DND-41 (cell line): ENCODE data around the gene SPINK2.

ENCODE experiments used
- ATAC-seq: fragments of 200-7000 bp; cut with Tn5 transposase; 3 replicates; pipeline ENCODE4 v1.9.1; 2021; ENCODE audit warnings: low read depth; ENCODE audit not compliant: insufficient read depth
- DNase-seq: peaks from one replicate; pipeline ENCODE4 v3.0.0-alpha.2; 2020
- H2AFZ ChIP-seq: 2 replicates; pipeline ENCODE4 v1.6.0; 2012; ENCODE audit warnings: low read depth, low read length
- H3K27ac ChIP-seq: 2 replicates; pipeline ENCODE4 v1.5.1; 2012; ENCODE audit warnings: low read length, inconsistent platforms
- H3K27me3 ChIP-seq: fragments of 200-600 bp; sonication (generic); 2 replicates; pipeline ENCODE4 v1.6.0; 2012; ENCODE audit warnings: low read length, mild to moderate bottlenecking, inconsistent platforms; ENCODE audit not compliant: insufficient read depth, poor library complexity
- H3K36me3 ChIP-seq: 2 replicates; pipeline ENCODE4 v1.5.1; 2012; ENCODE audit warnings: low read length, inconsistent platforms; ENCODE audit not compliant: insufficient read depth
- H3K4me1 ChIP-seq: 2 replicates; pipeline ENCODE4 v1.5.1; 2012; ENCODE audit warnings: mild to moderate bottlenecking, low read length; ENCODE audit not compliant: insufficient read depth
- H3K4me2 ChIP-seq: 2 replicates; pipeline ENCODE4 v1.6.0; 2012; ENCODE audit warnings: mild to moderate bottlenecking, moderate library complexity, low read length, inconsistent platforms; ENCODE audit not compliant: insufficient read depth
- H3K4me3 ChIP-seq, 2 experiments: fragments of 200-600 bp in 1 of 2; shearing (Covaris generic) in 1 of 2; 2 replicates each; pipeline ENCODE4 v1.5.1; 2012 to 2016; ENCODE audit warnings: inconsistent platforms in 2 of 2, low read length in 2 of 2, mild to moderate bottlenecking in 2 of 2, low read depth in 1 of 2, moderate library complexity in 1 of 2
- H3K79me2 ChIP-seq: 2 replicates; pipeline ENCODE4 v1.6.0; 2012; ENCODE audit warnings: low read length, inconsistent platforms; ENCODE audit not compliant: insufficient read depth
- H3K9ac ChIP-seq: 2 replicates; pipeline ENCODE4 v1.6.0; 2012; ENCODE audit warnings: low read depth, mild to moderate bottlenecking, inconsistent platforms, low read length, moderate library complexity
- H3K9me3 ChIP-seq: 2 replicates; pipeline ENCODE4 v1.5.1; 2012; ENCODE audit warnings: low read length, moderate library complexity, mild to moderate bottlenecking, inconsistent platforms; ENCODE audit not compliant: insufficient read depth, severe bottlenecking
- H4K20me1 ChIP-seq: 2 replicates; pipeline ENCODE4 v1.6.0; 2012; ENCODE audit warnings: low read length; ENCODE audit not compliant: insufficient read depth
- EZH2 ChIP-seq: IDR thresholded peaks from 3 replicates; pipeline ENCODE4 v1.6.1; 2012; ENCODE audit warnings: borderline replicate concordance, low read depth, mild to moderate bottlenecking, moderate library complexity, low read length, inconsistent platforms; ENCODE audit not compliant: severe bottlenecking
- TF ChIP-seq, protein P1 (sequence below): IDR thresholded peaks from 2 replicates; pipeline ENCODE4 v1.5.1; 2012; ENCODE audit warnings: borderline replicate concordance, low read length, moderate library complexity, mild to moderate bottlenecking; ENCODE audit not compliant: poor library complexity, severe bottlenecking; ENCODE audit errors: extremely low read depth

SPINK2 gene

DNA sequence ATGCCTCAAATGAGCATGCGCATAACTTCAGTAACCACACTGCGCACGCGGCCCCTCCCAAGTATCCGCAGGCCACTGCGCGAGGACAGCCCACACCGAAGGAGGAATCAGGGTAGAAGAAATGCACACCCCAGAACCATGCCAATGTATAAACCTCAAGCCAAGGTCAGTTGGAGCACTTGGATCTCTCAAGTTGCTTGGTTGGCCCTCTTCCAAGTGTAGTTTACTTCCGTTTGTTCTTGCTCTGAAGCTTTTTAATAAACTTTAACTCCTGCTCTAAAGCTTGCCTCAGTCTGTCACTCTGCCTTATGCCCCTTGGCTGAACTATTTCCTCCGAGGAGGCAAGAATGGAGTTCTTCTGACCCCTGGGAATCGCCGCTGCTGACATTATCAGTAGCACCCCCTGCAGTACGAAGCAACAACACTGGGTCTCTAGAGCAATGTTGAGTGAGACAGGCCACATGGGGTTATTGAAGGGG is 22.0 kb upstream of the SPINK2 start:
- H3K27ac ChIP-seq = no peak overlapping the region

DNA sequence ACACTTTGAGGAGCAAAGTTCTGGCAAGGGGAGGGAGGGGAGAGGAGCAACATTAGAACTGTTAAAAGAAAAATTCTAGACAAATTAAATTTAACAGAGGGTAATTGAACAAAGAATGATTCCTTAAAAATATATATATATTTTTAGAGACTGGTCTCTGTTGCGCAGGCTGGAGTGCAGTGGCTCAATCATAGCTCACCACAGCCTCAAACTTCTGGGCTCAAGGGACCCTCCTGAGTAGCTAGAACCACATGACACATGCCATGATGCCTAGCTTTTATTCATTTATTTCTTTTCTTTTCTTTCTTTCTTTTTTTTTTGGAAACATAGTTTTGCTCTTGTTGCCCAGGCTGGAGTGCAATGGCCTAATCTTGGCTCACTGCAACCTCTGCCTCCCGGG is 19.1 kb upstream of the SPINK2 start:
- no peak overlapping the region for H3K4me2 ChIP-seq
- no peaks in the 10 kb centered on the region for H4K20me1 ChIP-seq
- no peaks in the 10 kb centered on the region for H3K27me3 ChIP-seq
- no peak overlapping the region for H3K9ac ChIP-seq
- H3K27ac ChIP-seq = no peak overlapping the region
- no peaks in the 10 kb centered on the region for H3K36me3 ChIP-seq
- no peak overlapping the region for H2AFZ ChIP-seq
- no peaks in the 10 kb centered on the region for H3K79me2 ChIP-seq
- DNase-seq (no peak), ATAC-seq (no peak)
- no peak for TF ChIP-seq EZH2
- TF ChIP-seq, protein P1, sequence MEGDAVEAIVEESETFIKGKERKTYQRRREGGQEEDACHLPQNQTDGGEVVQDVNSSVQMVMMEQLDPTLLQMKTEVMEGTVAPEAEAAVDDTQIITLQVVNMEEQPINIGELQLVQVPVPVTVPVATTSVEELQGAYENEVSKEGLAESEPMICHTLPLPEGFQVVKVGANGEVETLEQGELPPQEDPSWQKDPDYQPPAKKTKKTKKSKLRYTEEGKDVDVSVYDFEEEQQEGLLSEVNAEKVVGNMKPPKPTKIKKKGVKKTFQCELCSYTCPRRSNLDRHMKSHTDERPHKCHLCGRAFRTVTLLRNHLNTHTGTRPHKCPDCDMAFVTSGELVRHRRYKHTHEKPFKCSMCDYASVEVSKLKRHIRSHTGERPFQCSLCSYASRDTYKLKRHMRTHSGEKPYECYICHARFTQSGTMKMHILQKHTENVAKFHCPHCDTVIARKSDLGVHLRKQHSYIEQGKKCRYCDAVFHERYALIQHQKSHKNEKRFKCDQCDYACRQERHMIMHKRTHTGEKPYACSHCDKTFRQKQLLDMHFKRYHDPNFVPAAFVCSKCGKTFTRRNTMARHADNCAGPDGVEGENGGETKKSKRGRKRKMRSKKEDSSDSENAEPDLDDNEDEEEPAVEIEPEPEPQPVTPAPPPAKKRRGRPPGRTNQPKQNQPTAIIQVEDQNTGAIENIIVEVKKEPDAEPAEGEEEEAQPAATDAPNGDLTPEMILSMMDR = no peak
- no peak overlapping the region for H3K4me3 ChIP-seq
- H3K9me3 ChIP-seq = no peaks in the 10 kb centered on the region
- H3K4me1 ChIP-seq = peaks cover 4% of the 10 kb centered on the region; the same call in 1 of the 2 replicates

More for the DNA sequence above, 22.0 kb upstream of the SPINK2 start:
- Histone ChIP-seq H3K4me3 (no peak overlapping the region), H3K27me3 (no peaks in the 10 kb centered on the region), H3K4me2 (no peak overlapping the region), H3K79me2 (no peaks in the 10 kb centered on the region), H3K4me1 (no peaks in the 10 kb centered on the region), H3K36me3 (no peaks in the 10 kb centered on the region), H3K9me3 (no peaks in the 10 kb centered on the region), H2AFZ (no peak overlapping the region), H3K9ac (no peak overlapping the region), H4K20me1 (no peaks in the 10 kb centered on the region)
- no peak for DNase-seq
- no peak for ATAC-seq
- TF ChIP-seq, protein P1 = no peak
- TF ChIP-seq EZH2 = no peak

DNA sequence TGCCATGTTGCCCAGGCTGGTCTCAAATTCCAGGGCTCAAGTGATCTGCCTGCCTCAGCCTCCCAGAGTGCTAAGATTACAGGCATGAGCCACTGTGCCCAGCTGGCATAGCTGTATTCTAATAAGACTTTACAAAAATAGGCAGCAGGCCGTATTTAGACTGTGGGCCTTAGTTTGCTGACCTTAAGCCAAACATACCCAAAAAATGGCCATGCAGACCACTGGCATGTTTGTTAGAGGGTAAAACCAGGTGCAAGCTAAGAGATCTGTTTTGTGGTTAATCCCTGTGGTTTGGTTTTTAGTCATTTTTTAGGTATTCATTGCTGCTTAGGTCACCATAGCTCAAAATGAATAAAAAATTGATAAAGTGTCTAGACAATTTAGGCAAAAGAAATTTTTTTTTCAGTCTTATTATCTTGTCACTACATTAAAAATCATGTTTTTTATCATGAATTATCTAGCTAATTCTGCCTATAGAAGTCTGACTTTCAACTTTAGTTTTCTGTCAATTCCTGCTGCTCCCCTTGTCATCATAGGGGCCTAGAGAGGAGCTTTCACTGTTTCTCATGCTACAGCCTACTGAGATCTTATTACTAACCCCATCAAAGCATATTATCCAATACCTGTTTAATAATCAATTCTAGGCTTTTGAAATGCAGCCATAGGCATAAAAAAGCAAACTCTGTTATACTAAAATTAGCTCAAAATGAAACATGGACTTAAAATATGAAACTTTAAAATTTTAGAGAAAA is 7.5 kb upstream of the SPINK2 start:
- Histone ChIP-seq H3K9me3 (peaks cover 3% of the 10 kb centered on the region), H2AFZ (no peak overlapping the region), H3K4me2 (no peak overlapping the region), H3K4me1 (no peaks in the 10 kb centered on the region), H3K4me3 (no peak overlapping the region), H4K20me1 (no peaks in the 10 kb centered on the region), H3K9ac (no peak overlapping the region), H3K27me3 (no peaks in the 10 kb centered on the region), H3K27ac (no peak overlapping the region), H3K79me2 (no peaks in the 10 kb centered on the region), H3K36me3 (no peaks in the 10 kb centered on the region)
- DNase-seq (no peak), ATAC-seq (peak; percentile 47; the same call in 2 of the 3 replicates)
- no peak for TF ChIP-seq EZH2
- TF ChIP-seq, protein P1 = no peak
